Adrenal gland (tissue), 5 donors: Measurements from ENCODE around the gene PON3.

Experiments used
- POLR2A ChIP-seq, 2 donors: fragments of 450-650 bp; IDR thresholded peaks; one replicate each; pipeline ENCODE4 v1.6.1; 2017; ENCODE audit warnings: antibody characterized with exemption in 2 of 2, mild to moderate bottlenecking in 2 of 2, moderate library complexity in 1 of 2
- TF ChIP-seq, protein P1 (sequence below), 6 experiments: fragments of 450-650 bp in 4 of 6; fragments of 200-600 bp in 2 of 6; sonication (generic) in 1 of 6; IDR thresholded peaks; 1 replicate in 5 of 6; 2 replicates in 1 of 6; pipeline versions ENCODE4 v1.5.1 to v1.8.0; 2016 to 2021; ENCODE audit warnings: antibody characterized with exemption in 6 of 6, mild to moderate bottlenecking in 2 of 6, moderate library complexity in 1 of 6
- donor health status: DM: no; HTN: no; CAD: no.

DNA sequence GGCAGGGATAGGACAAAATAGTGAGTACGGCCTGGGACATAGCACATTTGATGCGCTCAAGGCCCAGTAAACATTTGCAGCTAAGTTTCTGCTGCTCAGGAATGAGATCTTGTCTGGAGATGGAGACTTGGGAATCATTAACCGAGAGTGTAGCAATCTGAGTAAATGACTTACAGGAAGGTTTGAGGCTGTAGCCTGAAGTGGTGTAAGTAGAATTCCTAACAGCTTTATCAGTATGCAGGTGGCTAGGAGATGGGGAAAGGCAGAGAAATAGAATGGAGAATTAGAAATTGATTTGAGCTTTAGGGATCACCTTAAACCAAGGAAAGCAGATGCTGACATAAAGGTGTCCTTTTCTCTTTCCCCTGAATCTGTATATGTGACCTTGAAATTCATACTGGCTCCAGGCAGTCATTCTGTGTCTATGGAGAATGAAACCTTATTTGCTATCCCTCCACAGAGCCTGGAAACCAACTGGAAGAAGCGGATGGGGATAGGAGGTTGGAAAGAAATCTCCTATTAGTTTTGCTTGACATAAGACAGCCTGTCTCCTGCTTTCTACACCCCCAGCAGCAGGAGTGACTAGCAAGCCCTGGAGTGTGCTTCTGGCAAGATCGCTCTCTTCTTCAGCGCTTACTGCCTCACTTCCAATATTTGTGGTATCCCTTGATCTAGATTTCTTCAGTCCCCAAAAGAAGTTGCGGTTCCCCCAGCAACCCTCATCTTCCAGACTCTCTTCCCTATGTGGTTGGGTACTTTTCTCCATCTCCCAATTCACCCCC lies 45.1 kb upstream of the PON3 start:
- TF ChIP-seq, protein P1, sequence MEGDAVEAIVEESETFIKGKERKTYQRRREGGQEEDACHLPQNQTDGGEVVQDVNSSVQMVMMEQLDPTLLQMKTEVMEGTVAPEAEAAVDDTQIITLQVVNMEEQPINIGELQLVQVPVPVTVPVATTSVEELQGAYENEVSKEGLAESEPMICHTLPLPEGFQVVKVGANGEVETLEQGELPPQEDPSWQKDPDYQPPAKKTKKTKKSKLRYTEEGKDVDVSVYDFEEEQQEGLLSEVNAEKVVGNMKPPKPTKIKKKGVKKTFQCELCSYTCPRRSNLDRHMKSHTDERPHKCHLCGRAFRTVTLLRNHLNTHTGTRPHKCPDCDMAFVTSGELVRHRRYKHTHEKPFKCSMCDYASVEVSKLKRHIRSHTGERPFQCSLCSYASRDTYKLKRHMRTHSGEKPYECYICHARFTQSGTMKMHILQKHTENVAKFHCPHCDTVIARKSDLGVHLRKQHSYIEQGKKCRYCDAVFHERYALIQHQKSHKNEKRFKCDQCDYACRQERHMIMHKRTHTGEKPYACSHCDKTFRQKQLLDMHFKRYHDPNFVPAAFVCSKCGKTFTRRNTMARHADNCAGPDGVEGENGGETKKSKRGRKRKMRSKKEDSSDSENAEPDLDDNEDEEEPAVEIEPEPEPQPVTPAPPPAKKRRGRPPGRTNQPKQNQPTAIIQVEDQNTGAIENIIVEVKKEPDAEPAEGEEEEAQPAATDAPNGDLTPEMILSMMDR (IDR thresholded peaks at IDR 0.05): no peak
- no peak for TF ChIP-seq POLR2A (IDR thresholded peaks at IDR 0.05)
